ENCODE data around the gene C14orf132. TPM values are rescaled to one million over a fixed set of nuclear protein-coding genes. Genes with fewer than 3 reads are reported as not detected.

The C14orf132 gene
- 1 to 10 TPM; 2.4 to 9.5 (median 4.3) TPM for total RNA-seq

GRCh38 chr14:96038920-96039632, at the start of gene C14orf132:
TSS of gene C14orf132 (plus strand) at chr14:96039362. CDS start at chr14:96039501, 139 bp downstream.
- TF ChIP-seq, protein P1, sequence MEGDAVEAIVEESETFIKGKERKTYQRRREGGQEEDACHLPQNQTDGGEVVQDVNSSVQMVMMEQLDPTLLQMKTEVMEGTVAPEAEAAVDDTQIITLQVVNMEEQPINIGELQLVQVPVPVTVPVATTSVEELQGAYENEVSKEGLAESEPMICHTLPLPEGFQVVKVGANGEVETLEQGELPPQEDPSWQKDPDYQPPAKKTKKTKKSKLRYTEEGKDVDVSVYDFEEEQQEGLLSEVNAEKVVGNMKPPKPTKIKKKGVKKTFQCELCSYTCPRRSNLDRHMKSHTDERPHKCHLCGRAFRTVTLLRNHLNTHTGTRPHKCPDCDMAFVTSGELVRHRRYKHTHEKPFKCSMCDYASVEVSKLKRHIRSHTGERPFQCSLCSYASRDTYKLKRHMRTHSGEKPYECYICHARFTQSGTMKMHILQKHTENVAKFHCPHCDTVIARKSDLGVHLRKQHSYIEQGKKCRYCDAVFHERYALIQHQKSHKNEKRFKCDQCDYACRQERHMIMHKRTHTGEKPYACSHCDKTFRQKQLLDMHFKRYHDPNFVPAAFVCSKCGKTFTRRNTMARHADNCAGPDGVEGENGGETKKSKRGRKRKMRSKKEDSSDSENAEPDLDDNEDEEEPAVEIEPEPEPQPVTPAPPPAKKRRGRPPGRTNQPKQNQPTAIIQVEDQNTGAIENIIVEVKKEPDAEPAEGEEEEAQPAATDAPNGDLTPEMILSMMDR (IDR thresholded peaks at IDR 0.05; ENCODE audit: low read depth), result no peak

- TF ChIP-seq, protein P1 (IDR thresholded peaks at IDR 0.05; ENCODE audit: low read depth), result no peak
Observed at GRCh38 chr14:95993768-95994592, 45.2 kb upstream of the C14orf132 start.

GRCh38 chr14:95994593-95994928, 44.6 kb upstream of the C14orf132 start:
- TF ChIP-seq, protein P1 (IDR thresholded peaks at IDR 0.05; ENCODE audit: low read depth), result no peak

- TF ChIP-seq, protein P1 (IDR thresholded peaks at IDR 0.05; ENCODE audit: low read depth), result no peak
Observed at GRCh38 chr14:95998656-95999055, 40.5 kb upstream of the C14orf132 start.

DNA sequence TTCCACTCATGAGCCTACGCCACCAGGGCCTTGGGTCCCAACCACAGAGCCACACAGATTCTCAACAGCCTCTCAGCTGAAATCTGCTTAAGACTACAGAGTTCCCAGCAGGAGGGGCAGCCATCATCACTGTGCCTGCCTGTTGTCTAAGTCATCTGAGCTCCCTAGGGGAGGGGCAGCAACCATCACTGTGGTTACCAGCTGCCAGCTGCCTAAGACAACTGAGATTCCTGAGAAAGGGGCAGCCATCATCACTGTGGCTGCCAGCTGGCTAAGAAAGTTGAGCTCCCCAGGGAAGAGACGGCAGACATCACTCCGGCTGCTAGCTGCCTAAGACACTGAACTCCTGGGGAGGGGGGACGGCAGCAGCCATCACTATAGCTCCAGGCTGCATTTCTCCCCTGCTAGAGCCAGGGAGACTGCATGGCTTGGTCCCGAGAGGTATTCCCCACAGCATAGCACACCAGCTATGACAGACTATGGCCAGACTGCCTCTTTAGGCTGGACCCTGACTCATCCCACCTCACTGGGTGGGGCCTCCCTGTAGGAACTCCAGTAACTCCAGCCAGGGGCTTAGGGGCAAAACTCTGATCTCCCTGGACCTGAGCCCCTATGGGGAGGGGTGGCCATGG, 37.2 kb upstream of the C14orf132 start:
- TF ChIP-seq, protein P1 (IDR thresholded peaks at IDR 0.05; ENCODE audit: low read depth), result no peak

- TF ChIP-seq, protein P1 (IDR thresholded peaks at IDR 0.05; ENCODE audit: low read depth), result no peak
Observed at GRCh38 chr14:96002498-96002884, 36.7 kb upstream of the C14orf132 start.

DNA sequence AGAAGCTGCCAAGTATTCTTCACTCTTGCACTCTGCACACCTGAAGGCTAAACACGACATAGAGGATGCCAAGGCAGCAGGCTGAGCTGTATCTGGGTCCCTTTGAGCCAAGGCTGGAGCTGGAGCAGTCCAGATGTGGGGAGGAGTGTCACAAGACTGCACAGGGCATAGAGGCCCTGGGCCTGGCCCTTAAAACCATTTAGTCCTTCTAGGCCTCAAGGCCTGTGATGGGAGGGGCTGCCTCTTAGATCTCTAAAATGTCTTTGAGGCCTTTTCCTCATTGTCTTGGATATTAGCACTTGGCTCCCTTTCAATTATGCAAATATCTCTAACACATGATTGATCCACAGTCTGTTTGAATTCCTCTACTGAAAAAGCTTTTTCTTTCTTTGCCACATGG, 28.0 kb upstream of the C14orf132 start:
- TF ChIP-seq, protein P1 (IDR thresholded peaks at IDR 0.05; ENCODE audit: low read depth), result no peak

All from subcutaneous adipose tissue (tissue), 4 donors.